Smooth muscle cell (in vitro differentiated cells): ENCODE data around the gene NFATC1. TPM values are rescaled to one million over a fixed set of nuclear protein-coding genes. Genes with fewer than 3 reads are reported as not detected.

Source experiments
- DNase-seq: peaks from one replicate; lab custom pipeline; 2025; ENCODE audit not compliant: unreplicated experiment; lab: John Stamatoyannopoulos, UW
- H2AFZ ChIP-seq: fragments of 200-600 bp; sonication (generic); 2 replicates; pipeline ENCODE4 v1.6.0; 2016; ENCODE audit warnings: antibody characterized with exemption, low read depth, mild to moderate bottlenecking
- H3F3A ChIP-seq: fragments of 200-600 bp; sonication (generic); 2 replicates; pipeline ENCODE4 v1.6.0; 2017; ENCODE audit warnings: antibody characterized with exemption, low read depth
- H3K27ac ChIP-seq: fragments of 200-600 bp; sonication (generic); 2 replicates; pipeline ENCODE4 v1.5.1; 2016; ENCODE audit warnings: low read depth, mild to moderate bottlenecking
- H3K27me3 ChIP-seq: fragments of 200-600 bp; sonication (generic); 2 replicates; pipeline ENCODE4 v1.6.1; 2016; ENCODE audit warnings: low read depth, mild to moderate bottlenecking
- H3K36me3 ChIP-seq: fragments of 200-600 bp; sonication (generic); 2 replicates; pipeline ENCODE4 v1.5.1; 2016; ENCODE audit warnings: low read depth
- H3K4me1 ChIP-seq: fragments of 200-600 bp; sonication (generic); 2 replicates; pipeline ENCODE4 v1.5.1; 2016; ENCODE audit warnings: low read depth
- H3K4me2 ChIP-seq: fragments of 200-600 bp; sonication (generic); 2 replicates; pipeline ENCODE4 v1.6.0; 2016; ENCODE audit warnings: mild to moderate bottlenecking
- H3K4me3 ChIP-seq: fragments of 200-600 bp; sonication (generic); 2 replicates; pipeline ENCODE4 v1.5.1; 2016; ENCODE audit warnings: mild to moderate bottlenecking
- H3K79me2 ChIP-seq: fragments of 200-600 bp; sonication (generic); 2 replicates; pipeline ENCODE4 v1.6.0; 2016; ENCODE audit warnings: low read depth, mild to moderate bottlenecking
- H3K9ac ChIP-seq: fragments of 200-600 bp; sonication (generic); 2 replicates; pipeline ENCODE4 v1.6.0; 2016; ENCODE audit warnings: low read depth
- H3K9me3 ChIP-seq: fragments of 200-600 bp; sonication (generic); replicated peaks from 2 replicates; pipeline ENCODE4 v1.5.1; 2016; ENCODE audit warnings: low read depth
- H4K20me1 ChIP-seq: fragments of 200-600 bp; sonication (generic); 2 replicates; pipeline ENCODE4 v1.6.0; 2016; ENCODE audit warnings: low read depth
- WGBS: methylation state at CpG from one replicate; pipeline ENCODE4 v1.1.7; 2016; ENCODE audit warnings: low lambda C conversion rate; 5-methylcytosine and 5-hydroxymethylcytosine counted together
- polyA plus RNA-seq: library from polyadenylated mRNA; unstranded; fragments of >200 nt; fragmentation: Nextera tagmentation; extraction: Ambion mirVana; gene quantifications from 2 replicates; pipeline ENCODE4 v1.2.1, GENCODE V29; 2016
- total RNA-seq: library from RNA; depleted of rRNA; stranded (reverse); fragments of >200 nt; gene quantifications from 2 replicates; pipeline ENCODE4 v1.2.3, GENCODE V29; 2014
- TF ChIP-seq, protein P1 (sequence below): fragments of 200-600 bp; sonication (generic); IDR thresholded peaks from 2 replicates; pipeline ENCODE4 v1.5.1; 2017; ENCODE audit warnings: borderline replicate concordance, mild to moderate bottlenecking, antibody characterized with exemption; ENCODE audit not compliant: insufficient read depth, poor library complexity, severe bottlenecking

Gene NFATC1
- total and polyA plus RNA-seq, 2 experiments from 2014 or later, result 13.1 to 19.2 TPM

DNA sequence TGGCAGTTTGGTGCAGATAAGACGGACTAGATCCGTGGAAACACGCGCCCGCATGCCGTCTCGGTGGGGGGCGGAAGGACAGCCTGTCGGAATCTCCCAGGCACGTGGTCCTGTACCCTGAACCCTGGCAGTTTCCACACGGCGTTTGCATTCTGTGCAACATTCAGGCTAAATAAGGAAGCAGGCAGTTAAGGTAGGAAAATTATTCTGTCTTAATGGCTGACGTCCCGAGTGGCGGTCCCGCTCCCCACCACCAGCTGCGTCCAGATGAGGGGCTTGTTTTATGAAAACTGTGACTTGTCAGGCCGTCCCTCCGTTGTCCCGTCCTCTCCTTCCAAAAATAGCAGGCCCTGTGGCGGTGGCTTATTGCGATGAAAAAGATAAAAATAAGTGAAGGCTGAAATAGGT lies 120.2 kb downstream of the NFATC1 start:
- Histone ChIP-seq H3K27me3 (no peaks in the 10 kb centered on the region), H2AFZ (no peak overlapping the region), H3K27ac (peak overlapping the region; percentile 24), H3K9me3 (no peaks in the 10 kb centered on the region), H3K4me1 (no peaks in the 10 kb centered on the region), H3K9ac (no peak overlapping the region), H3F3A (no peaks in the 10 kb centered on the region), H3K4me3 (no peak overlapping the region), H4K20me1 (no peaks in the 10 kb centered on the region), H3K79me2 (no peaks in the 10 kb centered on the region), H3K4me2 (peak overlapping the region; percentile 24), H3K36me3 (no peaks in the 10 kb centered on the region)
- DNase-seq, result no peak
- 44% methylated on average over 22 of the region's 22 CpGs for WGBS
- TF ChIP-seq, protein P1, sequence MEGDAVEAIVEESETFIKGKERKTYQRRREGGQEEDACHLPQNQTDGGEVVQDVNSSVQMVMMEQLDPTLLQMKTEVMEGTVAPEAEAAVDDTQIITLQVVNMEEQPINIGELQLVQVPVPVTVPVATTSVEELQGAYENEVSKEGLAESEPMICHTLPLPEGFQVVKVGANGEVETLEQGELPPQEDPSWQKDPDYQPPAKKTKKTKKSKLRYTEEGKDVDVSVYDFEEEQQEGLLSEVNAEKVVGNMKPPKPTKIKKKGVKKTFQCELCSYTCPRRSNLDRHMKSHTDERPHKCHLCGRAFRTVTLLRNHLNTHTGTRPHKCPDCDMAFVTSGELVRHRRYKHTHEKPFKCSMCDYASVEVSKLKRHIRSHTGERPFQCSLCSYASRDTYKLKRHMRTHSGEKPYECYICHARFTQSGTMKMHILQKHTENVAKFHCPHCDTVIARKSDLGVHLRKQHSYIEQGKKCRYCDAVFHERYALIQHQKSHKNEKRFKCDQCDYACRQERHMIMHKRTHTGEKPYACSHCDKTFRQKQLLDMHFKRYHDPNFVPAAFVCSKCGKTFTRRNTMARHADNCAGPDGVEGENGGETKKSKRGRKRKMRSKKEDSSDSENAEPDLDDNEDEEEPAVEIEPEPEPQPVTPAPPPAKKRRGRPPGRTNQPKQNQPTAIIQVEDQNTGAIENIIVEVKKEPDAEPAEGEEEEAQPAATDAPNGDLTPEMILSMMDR, result no peak

DNA sequence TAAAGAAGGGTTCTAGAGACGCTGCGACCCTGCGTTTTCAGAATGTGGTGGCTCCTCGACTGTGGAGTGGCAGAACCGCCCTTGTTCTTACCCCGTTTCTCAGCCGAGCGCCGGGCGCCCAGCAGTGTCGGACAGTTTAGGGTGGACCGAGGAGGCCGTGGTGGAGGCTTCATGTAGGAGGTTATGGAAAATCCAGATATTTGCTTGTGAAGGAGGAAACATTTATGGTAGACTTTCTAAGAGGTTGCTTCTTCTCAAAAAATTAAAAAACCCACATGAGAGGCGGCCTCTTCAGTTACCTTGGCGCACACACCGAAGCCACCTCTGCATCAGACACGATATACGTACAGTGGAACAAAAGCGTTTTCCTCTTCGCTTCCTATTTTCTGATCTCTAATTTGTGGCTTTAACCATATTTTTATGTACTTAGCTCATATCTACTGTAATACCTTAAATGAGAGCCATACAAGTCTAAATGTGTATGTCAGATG lies 120.8 kb downstream of the NFATC1 start:
- H3K27me3 ChIP-seq, result no peaks in the 10 kb centered on the region
- TF ChIP-seq, protein P1, result no peak
- no peaks in the 10 kb centered on the region for H3K4me1 ChIP-seq
- WGBS, result 93% methylated on average over 20 of the region's 20 CpGs
- no peak overlapping the region for H3K4me2 ChIP-seq
- no peaks in the 10 kb centered on the region for H3K9me3 ChIP-seq
- no peak overlapping the region for H2AFZ ChIP-seq
- no peaks in the 10 kb centered on the region for H4K20me1 ChIP-seq
- no peaks in the 10 kb centered on the region for H3F3A ChIP-seq
- H3K4me3 ChIP-seq, result no peak overlapping the region
- H3K9ac ChIP-seq, result no peak overlapping the region
- H3K79me2 ChIP-seq, result no peaks in the 10 kb centered on the region
- no peaks in the 10 kb centered on the region for H3K36me3 ChIP-seq
- H3K27ac ChIP-seq, result peak overlapping the region; percentile 24
- no peak for DNase-seq

DNA sequence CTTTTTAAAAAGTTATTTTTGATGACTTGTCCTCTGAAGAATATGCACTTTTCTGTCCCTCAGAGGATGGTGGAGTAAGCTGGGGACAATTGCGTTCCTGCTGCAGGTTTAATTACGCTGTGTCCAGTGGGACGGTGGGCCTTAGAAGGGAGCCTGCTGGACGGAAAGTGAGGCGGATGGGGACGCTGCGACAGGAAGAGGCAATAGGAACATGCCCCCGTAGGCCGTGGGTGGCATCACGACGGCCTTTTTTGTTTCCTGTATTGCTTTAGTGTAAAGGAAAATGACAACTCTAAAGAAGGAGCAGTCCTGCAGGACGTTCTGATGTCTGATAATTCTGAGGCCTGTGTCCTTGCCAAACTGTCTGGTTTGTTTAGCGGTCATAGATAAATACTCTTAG lies 121.6 kb downstream of the NFATC1 start:
- H2AFZ ChIP-seq, result no peak overlapping the region
- H3K79me2 ChIP-seq, result no peaks in the 10 kb centered on the region
- no peaks in the 10 kb centered on the region for H3F3A ChIP-seq
- TF ChIP-seq, protein P1, result no peak
- H3K27me3 ChIP-seq, result no peaks in the 10 kb centered on the region
- 57% methylated on average over 13 of the region's 13 CpGs for WGBS
- H3K4me1 ChIP-seq, result no peaks in the 10 kb centered on the region
- H3K9ac ChIP-seq, result no peak overlapping the region
- H3K9me3 ChIP-seq, result no peaks in the 10 kb centered on the region
- H3K4me2 ChIP-seq, result peak overlapping the region; percentile 26
- H3K27ac ChIP-seq, result peak overlapping the region; percentile 24
- no peaks in the 10 kb centered on the region for H3K36me3 ChIP-seq
- no peaks in the 10 kb centered on the region for H4K20me1 ChIP-seq
- H3K4me3 ChIP-seq, result no peak overlapping the region
- no peak for DNase-seq

DNA sequence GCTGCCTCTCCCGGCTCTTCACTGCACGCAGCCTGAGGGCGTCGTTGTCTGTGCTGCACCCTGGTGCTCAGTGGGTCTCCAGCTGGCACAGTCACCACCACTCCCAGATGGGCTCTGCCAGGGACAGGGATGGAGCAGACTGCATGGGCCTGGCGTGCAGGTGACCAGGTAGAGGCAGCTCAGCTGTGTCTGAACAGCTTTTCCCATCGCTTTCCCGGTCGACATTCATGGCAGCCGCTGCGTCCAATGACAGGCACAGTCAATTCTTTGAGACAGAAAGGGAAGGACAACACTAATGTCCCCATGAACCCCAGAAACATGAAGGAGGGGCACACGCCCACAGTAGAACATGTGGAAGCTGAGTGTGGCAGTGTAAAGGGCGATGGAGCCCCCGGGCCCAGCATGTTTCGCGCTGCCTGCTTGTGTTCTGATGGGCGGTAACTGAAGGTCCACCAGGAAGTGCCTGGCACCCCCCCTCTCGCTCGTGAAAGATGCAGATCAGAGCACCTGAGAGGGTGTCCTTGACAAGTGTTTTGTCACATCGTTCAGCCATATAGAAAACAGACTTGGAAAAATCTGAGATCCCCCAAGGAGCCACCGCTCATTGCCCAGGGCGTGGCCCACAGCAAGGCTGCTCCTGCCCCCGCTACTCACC lies 122.4 kb downstream of the NFATC1 start:
- no peaks in the 10 kb centered on the region for H3K27me3 ChIP-seq
- H4K20me1 ChIP-seq, result no peaks in the 10 kb centered on the region
- no peak overlapping the region for H2AFZ ChIP-seq
- 91% methylated on average over 22 of the region's 22 CpGs for WGBS
- H3K4me1 ChIP-seq, result no peaks in the 10 kb centered on the region
- no peak overlapping the region for H3K27ac ChIP-seq
- no peak overlapping the region for H3K4me2 ChIP-seq
- no peaks in the 10 kb centered on the region for H3K79me2 ChIP-seq
- no peaks in the 10 kb centered on the region for H3K9me3 ChIP-seq
- no peak overlapping the region for H3K4me3 ChIP-seq
- no peaks in the 10 kb centered on the region for H3K36me3 ChIP-seq
- TF ChIP-seq, protein P1, result no peak
- no peak overlapping the region for H3K9ac ChIP-seq
- no peaks in the 10 kb centered on the region for H3F3A ChIP-seq
- DNase-seq, result no peak
